HT1080 (cell line): ENCODE results near the gene ANKHD1. TPM values are rescaled to one million over a fixed set of nuclear protein-coding genes. Genes with fewer than 3 reads are reported as not detected.

Source experiments
- DNase-seq: peaks from one replicate; pipeline ENCODE4 v3.0.0-alpha.2; 2015; ENCODE audit warnings: low read depth
- total RNA-seq: library from RNA; depleted of rRNA; stranded (reverse); fragments of >200 nt; shearing (Covaris generic); gene quantifications from 2 replicates; pipeline ENCODE4 v1.2.3, GENCODE V29; 2014

ANKHD1 gene
- total RNA-seq, 1 experiment from 2014 or later: 25.2 TPM

- DNase-seq: no peak
These were observed 122.4 kb downstream of the ANKHD1 start for GRCh38 chr5:140524003-140524402.

GRCh38 chr5:140540227-140540626 lies 138.6 kb downstream of the ANKHD1 start:
- no peak for DNase-seq

GRCh38 chr5:140542972-140543371 lies 141.3 kb downstream of the ANKHD1 start:
- no peak for DNase-seq

- no peak for DNase-seq
These were observed 143.4 kb downstream of the ANKHD1 start for GRCh38 chr5:140544986-140545385.

GRCh38 chr5:140545606-140546005 lies 144.0 kb downstream of the ANKHD1 start:
- no peak for DNase-seq

GRCh38 chr5:140546851-140547507 lies 145.3 kb downstream of the ANKHD1 start:
- DNase-seq: no peak

- DNase-seq: peak; percentile 82
These were observed 146.1 kb downstream of the ANKHD1 start, which contains the start of gene EIF4EBP3 for GRCh38 chr5:140547508-140548299. Gene EIF4EBP3 (plus strand): TSS chr5:140547662. CDS start chr5:140547738, 76 bp downstream.

- DNase-seq: no peak
These were observed 146.7 kb downstream of the ANKHD1 start for GRCh38 chr5:140548300-140548688.

- DNase-seq: no peak
These were observed 147.2 kb downstream of the ANKHD1 start for GRCh38 chr5:140548791-140549190.

- no peak for DNase-seq
These were observed 147.9 kb downstream of the ANKHD1 start for GRCh38 chr5:140549237-140550144.

- DNase-seq: no peak
These were observed 148.8 kb downstream of the ANKHD1 start for GRCh38 chr5:140550147-140551079.

GRCh38 chr5:140551872-140552271 lies 150.2 kb downstream of the ANKHD1 start:
- no peak for DNase-seq

- DNase-seq: peak; percentile 55
These were observed 152.0 kb downstream of the ANKHD1 start for GRCh38 chr5:140553657-140554056.

GRCh38 chr5:140554454-140554853 lies 152.8 kb downstream of the ANKHD1 start:
- DNase-seq: no peak

- no peak for DNase-seq
These were observed 154.2 kb downstream of the ANKHD1 start for GRCh38 chr5:140555747-140556312.

GRCh38 chr5:140556438-140556837 lies 154.8 kb downstream of the ANKHD1 start:
- DNase-seq: no peak

GRCh38 chr5:140557136-140557805 lies 155.6 kb downstream of the ANKHD1 start, which contains the start of gene SRA1:
Gene SRA1 (minus strand): TSS chr5:140557473. CDS start chr5:140557452, 21 bp downstream.
- DNase-seq: peak; percentile 88

GRCh38 chr5:140557965-140558364 lies 156.3 kb downstream of the ANKHD1 start:
- no peak for DNase-seq

GRCh38 chr5:140558542-140558941 lies 156.9 kb downstream of the ANKHD1 start:
- DNase-seq: no peak
